CD4-positive, alpha-beta T cell treated with Interleukin-1 beta for 1 hour (primary cell): Measurements from ENCODE around the gene NEK2.
"Not testable (repeated sequence)": the region's sequence is repeated elsewhere in the genome, so short reads cannot be mapped to it uniquely, and the experiment has no call there.

Experiments
- DNase-seq, 2 donors: peaks; one replicate each; pipeline ENCODE4 v3.0.0-alpha.2; 2020 to 2022

NEK2 gene

GRCh38 chr1:211632117-211632807, 43.2 kb downstream of the NEK2 start:
- DNase-seq: no peak

GRCh38 chr1:211631168-211631567, 44.3 kb downstream of the NEK2 start:
- DNase-seq: no peak

GRCh38 chr1:211630236-211631081, 45.0 kb downstream of the NEK2 start:
- DNase-seq: no peak

GRCh38 chr1:211628417-211628816, 47.0 kb downstream of the NEK2 start:
- DNase-seq: no peak

- no peak for DNase-seq
Observed at GRCh38 chr1:211627259-211627658, 48.2 kb downstream of the NEK2 start.

GRCh38 chr1:211625866-211626265, 49.6 kb downstream of the NEK2 start:
- not testable (repeated sequence) for DNase-seq

- DNase-seq: peak; percentile 48 to 59
Observed at GRCh38 chr1:211625040-211625439, 50.4 kb downstream of the NEK2 start.

- no peak for DNase-seq
Observed at GRCh38 chr1:211623515-211623914, 51.9 kb downstream of the NEK2 start.

- no peak for DNase-seq
Observed at GRCh38 chr1:211621447-211622198, 53.8 kb downstream of the NEK2 start.

GRCh38 chr1:211620097-211620496, 55.3 kb downstream of the NEK2 start:
- no peak for DNase-seq

GRCh38 chr1:211619033-211619996, 56.1 kb downstream of the NEK2 start:
- no peak for DNase-seq

GRCh38 chr1:211616965-211617297, 58.5 kb downstream of the NEK2 start:
- DNase-seq: no peak

GRCh38 chr1:211616231-211616964, 59.0 kb downstream of the NEK2 start:
- DNase-seq: no peak

- no peak for DNase-seq
Observed at GRCh38 chr1:211614615-211615014, 60.8 kb downstream of the NEK2 start.

- DNase-seq: no peak
Observed at GRCh38 chr1:211613951-211614350, 61.5 kb downstream of the NEK2 start.

- DNase-seq: peak in 1 of 2 donors; percentile 77
Observed at GRCh38 chr1:211613108-211613947, 62.1 kb downstream of the NEK2 start.

- no peak for DNase-seq
Observed at GRCh38 chr1:211612786-211613107, 62.7 kb downstream of the NEK2 start.
